Erythroblast (primary cell): ENCODE data around the gene MBD2.

Source experiments
- GATA1 ChIP-seq: IDR thresholded peaks from 2 replicates; pipeline ENCODE4 v1.6.1; 2011; ENCODE audit warnings: low read depth, mild to moderate bottlenecking, control low read depth, low read length, moderate library complexity
- POLR2A ChIP-seq: IDR thresholded peaks from 2 replicates; pipeline ENCODE4 v1.6.1; 2011; ENCODE audit warnings: mild to moderate bottlenecking, low read length

- no peak for TF ChIP-seq POLR2A
- TF ChIP-seq GATA1: no peak
Measured at GRCh38 chr18:54206447-54206846, 18.0 kb downstream of the MBD2 start.
